Posterior cingulate gyrus (tissue), 11 donors: ENCODE data around the gene HAP1.
"Not testable (repeated sequence)": the region's sequence is repeated elsewhere in the genome, so short reads cannot be mapped to it uniquely, and the experiment has no call there.

ENCODE experiments used
- DNase-seq, 10 donors: peaks; one replicate each; pipeline versions ENCODE4 v3.0.0 to v3.0.0-alpha.2; 2020 to 2021; ENCODE audit warnings: mixed read lengths in 3 of 10
- intact Hi-C: fragments of 100-400 bp; cut with DNase I; formaldehyde crosslinking; loops from one replicate; pipeline ENCODE4 v1.15.1; 2023

Gene HAP1

DNA sequence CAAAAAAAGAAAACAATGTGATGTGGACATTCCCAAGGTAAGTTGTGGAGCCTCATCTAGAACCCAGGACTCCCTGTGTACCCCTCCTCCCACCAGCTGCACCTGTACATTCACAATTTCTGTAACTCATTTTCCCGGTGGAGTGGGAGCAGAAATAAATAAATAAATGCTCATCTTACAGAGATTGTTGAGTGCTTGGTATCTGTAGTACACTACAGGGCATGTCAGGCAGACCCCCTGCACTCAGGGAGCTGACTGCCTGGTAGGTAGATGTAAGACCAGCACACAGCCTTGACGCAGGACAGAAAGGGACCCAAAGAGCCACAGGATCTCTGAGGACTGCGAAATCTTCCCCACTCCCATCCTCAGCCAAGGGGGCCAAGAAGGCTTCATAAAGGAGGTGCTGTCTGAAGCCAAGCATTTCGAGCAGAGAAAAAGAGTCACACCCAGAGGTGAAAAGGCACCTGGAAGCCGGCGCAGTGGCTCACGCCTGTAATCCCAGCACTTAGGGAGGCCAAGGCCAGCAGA lies 39.2 kb downstream of the HAP1 start:
- intact Hi-C loops, result no loop called here
- peak in 2 of 10 donors; percentile 33 to 73 for DNase-seq

DNA sequence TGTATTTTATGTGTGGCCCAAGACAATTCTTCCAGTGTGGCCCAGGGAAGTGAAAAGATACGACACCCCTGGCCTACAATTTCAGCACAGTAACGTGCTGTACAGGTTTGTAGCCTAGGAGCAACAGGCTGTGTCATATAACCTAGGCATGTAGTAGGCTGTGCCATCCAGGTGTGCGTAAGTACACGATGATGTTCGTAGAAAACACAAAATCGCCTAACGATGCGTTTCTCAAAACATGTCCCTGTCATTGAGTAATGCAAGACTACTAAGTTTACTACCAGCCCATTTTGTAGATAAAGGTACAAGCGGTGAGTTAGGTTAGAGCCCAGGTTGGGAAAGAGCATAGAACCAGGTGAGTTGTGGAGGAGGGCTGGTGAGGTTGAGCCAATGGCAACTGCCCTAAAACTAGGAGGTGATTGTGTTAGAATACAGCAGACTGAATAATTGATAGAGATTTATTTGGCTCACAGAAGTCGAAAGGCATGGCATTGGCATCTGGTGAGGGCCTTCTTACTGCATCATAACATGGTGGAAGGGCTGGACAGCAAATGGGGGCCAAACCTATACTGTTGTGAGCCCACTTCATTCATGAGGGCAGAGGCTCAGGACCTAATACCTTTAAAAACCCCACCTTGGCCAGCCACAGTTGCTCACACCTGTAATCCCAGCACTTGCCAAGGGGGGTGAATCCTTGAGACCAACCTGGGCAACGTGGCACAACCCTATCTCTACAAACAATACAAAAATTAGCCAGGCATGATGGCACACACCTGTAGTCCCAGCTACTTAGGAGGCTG lies 41.5 kb downstream of the HAP1 start:
- DNase-seq, result peak in 1 of 10 donors; percentile 59
- intact Hi-C loops, result no loop called here

GRCh38 chr17:41691031-41691777 lies 43.2 kb downstream of the HAP1 start:
- intact Hi-C loops, result no loop called here
- peak in 2 of 10 donors; percentile 4 to 10 for DNase-seq

DNA sequence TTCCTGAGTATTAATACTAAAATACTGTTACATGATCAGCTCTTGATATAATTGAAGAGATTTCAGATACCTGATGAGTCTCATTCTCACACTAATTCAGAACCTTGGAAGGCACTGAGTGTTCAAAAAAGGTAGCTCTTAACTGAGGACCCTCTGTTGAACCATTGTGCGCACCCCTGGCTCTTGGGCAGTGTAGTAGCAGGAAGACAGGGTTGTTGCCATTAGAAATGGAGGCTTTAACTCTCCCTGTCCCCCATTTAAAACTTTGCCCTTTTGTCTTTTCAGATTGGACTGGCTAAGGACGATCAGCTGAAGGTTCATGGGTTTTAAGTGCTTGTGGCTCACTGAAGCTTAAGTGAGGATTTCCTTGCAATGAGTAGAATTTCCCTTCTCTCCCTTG lies 43.9 kb downstream of the HAP1 start:
- peak in 2 of 10 donors; percentile 4 to 37 for DNase-seq
- intact Hi-C loops, result no loop called here

DNA sequence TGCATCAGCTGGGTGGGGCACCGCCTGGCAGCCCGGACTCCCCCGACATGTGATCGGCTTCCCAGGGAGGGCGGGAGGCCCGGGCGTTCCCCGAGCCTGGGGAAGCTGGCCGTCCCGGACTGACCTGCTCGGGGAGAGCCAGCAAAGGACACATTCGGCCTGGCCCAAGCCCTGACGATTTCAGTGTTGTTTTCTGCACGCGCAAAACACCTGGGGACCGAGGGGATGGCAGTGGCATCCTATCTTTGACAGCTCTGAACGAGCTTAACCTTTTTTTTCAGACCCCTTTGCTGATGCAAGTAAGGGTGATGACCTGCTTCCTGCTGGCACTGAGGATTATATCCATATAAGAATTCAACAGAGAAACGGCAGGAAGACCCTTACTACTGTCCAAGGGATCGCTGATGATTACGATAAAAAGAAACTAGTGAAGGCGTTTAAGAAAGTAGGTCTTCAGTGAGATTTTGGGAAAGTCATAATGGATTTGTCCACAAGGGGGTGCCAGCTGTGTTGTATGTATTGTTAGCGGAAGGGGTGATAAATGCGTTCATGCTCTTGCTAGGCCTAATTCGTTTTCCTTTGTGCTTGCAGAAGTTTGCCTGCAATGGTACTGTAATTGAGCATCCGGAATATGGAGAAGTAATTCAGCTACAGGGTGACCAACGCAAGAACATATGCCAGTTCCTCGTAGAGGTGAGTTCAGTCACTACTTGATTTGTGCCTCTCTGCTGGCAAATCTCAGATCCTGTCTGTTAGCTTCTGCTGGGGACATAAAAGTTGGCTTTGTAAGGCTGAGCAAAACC lies 44.7 kb downstream of the HAP1 start:
- intact Hi-C loops, result no loop called here
- no peak for DNase-seq

DNA sequence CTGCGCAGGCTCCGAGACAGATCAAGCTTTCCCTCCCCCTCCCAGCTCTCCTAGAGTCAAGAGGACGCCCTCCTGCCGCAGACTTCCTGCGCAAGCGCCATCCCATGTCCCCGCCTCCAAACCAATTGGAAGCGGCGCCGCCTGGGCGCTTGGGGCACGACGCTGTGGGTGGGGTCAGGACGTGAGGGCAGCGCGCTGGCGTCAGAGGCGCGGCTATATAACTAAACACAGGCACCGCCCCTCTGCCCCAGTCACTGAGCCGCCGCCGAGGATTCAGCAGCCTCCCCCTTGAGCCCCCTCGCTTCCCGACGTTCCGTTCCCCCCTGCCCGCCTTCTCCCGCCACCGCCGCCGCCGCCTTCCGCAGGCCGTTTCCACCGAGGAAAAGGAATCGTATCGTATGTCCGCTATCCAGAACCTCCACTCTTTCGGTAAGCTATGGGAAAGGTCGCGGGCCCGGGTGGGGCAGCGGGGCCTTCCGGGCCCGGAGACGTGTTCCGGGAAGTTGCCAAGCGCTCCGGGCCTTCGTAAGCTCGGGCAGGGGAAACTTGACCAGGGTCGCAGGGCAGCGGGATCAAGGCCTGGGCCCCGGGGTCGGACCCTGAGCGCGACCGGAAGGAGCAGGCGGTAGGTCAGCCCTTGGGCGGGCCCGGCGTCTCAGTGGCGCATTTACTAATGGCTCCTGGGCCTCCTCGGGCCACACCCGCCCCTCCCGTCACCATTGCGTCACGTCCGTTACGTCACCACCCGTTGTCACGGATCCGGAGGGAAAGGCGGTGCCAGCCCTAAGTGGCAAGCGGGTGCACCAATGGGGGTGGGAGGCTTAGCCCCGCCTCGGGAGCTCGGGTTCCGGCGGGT lies 45.6 kb downstream of the HAP1 start, which contains the start of gene EIF1:
EIF1 (plus strand) TSS at position 245 of the 856 bp plus-strand sequence; CDS start at position 399, 154 bp downstream.
- peak; percentile 100 for DNase-seq
- intact Hi-C loops, result no loop called here

DNA sequence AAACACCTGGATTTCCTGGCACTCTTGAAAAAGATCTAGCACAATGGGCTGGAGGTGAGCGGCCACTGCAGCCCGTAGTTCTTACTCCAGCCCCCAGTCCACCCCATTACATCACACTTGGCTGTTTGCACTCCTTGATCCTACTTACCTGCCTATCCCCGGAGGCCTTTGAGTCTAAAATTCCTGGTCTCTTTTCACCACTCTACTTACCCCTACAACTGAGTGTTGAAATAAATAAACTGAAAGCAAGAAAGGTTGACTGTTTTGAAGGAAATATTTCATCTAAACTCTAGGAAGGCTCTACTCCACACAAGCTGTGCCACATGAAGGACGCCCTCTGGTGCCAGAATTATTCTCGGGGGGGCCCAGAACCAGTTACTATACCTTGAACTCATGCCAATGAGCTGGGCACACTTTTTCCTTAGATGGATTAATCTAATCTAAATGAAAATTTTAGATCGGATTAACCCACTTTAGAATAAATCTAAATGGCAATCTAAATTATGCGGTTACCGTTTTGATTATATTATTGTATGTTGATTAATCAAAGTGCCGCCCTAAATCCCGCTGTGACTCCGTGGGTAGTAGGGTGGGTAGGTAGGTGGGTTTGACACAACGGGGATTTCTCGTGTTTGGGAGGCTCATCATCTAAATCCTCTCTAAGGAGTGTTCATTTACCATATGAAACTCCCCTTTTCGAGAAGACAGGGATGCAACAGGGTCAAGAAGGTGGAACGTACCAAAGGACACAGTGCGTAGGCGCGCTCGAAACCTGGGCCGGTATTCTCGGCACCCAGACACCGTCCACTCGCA lies 46.4 kb downstream of the HAP1 start:
- intact Hi-C loops, result no loop called here
- peak in 6 of 10 donors; percentile 34 to 88 (median 72) for DNase-seq

DNA sequence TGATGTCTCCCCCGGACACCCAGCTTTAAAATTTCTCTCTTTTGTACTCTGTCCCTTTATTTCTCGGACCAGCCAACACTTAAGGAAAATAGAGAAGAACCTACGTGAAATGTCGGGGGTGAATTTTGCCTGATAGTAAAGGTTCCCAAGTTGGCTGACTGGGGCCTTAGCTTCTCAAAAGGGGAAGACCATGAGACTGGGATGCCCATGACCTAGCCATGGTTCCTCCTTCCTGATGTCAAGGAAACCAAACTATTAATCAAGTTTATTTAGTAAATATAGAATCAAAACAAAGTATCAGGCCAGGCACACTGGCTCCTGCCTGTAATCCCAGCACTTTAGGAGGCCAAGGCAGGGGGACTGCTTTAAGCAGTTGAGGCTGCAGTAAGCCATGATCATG lies 48.2 kb downstream of the HAP1 start:
- intact Hi-C loops, result no loop called here
- DNase-seq, result peak in 2 of 10 donors; percentile 25 to 29

DNA sequence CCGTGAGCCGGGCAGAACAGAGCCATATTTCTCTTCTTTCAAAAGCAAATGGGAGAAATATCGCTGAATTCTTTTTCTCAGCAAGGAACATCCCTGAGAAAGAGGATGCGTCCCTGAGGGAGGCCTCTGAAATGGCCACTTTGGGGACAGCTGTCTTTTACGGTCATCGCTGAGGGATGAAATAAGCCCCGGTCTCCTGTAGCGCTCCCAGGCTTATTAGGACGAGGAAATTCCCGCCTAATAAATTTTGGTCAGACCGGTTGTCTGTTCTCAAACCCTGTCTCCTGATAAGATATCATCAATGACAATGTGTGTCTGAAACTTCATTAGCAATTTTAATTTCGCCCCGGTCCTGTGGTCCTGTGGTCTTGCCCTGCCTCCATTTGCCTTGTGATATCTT lies 48.7 kb downstream of the HAP1 start:
- DNase-seq, result peak in 1 of 10 donors; percentile 9
- intact Hi-C loops, result not testable (repeated sequence)

GRCh38 chr17:41684035-41684434 lies 50.4 kb downstream of the HAP1 start:
- peak in 2 of 10 donors; percentile 16 to 61 for DNase-seq
- intact Hi-C loops, result no loop called here

DNA sequence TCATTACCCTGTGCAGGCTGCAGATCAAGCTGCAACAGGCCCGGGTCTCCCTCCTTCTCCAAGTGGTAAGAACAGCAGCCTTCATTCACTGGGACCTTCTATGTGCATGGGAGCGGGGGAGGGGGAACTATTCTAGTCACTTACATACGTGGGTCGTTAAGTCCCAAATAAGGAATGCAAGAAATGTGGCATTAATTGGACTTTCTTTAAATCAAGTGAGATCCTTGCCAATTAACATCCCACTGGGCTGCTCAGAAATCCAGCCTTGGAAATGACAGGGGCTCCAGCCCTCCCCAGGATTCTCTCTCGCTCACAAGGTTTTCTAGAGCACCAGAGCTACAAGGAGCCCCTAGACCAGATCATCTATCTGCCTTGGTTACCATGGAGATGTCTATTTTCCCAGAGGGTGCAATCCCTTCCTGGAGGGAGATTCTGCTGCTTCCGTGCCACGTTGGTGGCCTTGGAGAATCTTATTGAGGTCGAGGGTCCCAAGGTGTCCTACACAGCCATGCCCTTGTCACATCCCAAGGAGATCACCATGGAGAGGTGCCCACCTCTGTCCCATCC lies 50.9 kb downstream of the HAP1 start:
- DNase-seq, result peak in 2 of 10 donors; percentile 52 to 55
- intact Hi-C loops, result no loop called here

GRCh38 chr17:41682631-41683030 lies 51.8 kb downstream of the HAP1 start:
- intact Hi-C loops, result no loop called here
- peak in 2 of 10 donors; percentile 74 to 79 for DNase-seq

DNA sequence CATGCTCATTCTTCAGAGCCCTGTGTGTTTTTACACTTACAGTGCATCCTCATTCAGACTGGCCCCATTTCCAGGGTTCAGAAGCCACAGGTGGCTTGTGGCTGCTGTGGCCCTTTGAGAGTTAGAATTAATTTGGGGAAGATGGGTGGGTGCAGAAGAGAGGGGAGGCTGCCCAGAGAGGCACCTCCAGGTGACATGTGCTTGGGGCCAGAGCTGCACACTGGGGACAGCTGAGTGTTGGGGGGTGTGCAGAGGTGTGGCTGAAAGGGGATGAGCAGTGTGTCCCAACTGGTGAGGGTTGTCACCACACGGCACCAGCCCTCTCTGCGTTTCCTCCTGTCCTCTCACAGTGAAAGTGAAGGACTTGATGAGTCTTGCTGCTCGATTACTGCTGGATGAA lies 52.7 kb downstream of the HAP1 start:
- DNase-seq, result peak in 2 of 10 donors; percentile 8 to 34
- intact Hi-C loops, result no loop called here

DNA sequence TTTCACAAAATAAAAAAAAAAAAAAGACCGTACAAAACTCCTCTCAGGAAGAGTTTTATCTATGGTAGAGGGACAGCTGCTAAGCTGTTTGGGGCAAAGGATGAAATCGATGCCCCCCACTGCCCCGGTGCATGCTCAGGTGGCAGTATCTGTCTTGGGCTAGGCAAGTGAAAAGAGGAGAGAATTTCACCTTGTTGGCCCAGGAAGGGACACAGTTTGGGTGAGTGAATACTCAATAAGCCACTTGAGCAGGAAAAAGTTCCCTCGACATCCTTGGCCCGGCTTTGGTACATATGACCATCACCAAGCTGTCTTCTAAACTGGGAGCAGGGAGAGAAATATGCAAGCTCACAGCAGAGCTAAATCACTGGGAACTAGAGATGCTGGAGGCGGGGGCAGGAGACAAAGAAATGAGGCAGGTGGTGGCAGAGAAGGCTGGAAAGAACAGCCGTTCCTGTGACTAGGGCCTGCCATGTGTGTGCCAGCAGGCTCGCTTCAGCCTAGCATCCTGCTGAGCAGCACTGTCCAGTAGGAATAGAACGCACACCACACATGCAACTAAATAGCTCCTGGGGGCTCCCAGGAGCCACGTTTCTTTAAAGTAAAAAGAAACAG lies 53.9 kb downstream of the HAP1 start:
- peak in 8 of 10 donors; percentile 52 to 95 (median 66) for DNase-seq
- intact Hi-C loops, result no loop called here

DNA sequence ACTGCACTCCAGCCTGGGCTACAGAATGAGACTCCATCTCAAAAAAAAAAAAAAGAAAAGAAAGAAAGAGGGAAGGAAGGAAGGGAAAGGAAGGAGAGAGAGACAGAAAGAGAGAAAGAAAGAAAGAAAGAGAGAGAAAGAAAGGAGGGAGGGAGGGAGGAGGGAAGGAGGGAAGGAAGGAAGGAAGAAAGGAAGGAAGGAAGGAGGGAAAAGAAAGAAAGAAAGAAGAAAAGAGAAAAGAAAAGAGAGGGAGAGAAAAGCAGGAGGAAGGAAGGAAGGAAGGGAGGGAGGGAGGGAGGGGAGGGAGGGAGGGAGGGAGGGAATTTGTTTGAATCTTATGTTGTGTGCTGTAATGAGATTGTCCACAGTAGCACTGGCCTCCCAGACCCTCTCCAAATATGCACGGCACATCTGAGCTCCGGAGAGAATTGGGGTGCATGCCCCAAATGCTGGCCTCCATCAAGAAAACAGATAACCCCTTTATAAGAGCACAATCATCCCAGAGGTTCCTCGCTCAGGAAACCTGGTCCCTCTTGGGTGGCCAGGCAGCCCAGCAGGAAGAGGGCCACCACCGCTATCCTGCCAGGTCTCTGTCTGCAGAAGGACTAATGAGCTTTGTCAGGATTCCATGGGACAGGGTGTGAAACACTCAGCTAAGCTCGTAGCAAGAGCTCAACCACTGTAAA lies 54.6 kb downstream of the HAP1 start:
- peak in 1 of 10 donors; percentile 37 for DNase-seq
- intact Hi-C loops, result no loop called here

- intact Hi-C loops, result no loop called here
- no peak for DNase-seq
These were observed 55.3 kb downstream of the HAP1 start for GRCh38 chr17:41678907-41679739.
